G401.6 (cell line): Measurements from ENCODE around the gene TFR2.

ENCODE experiments used
- FAIRE-seq: peaks from 2 replicates; lab custom pipeline; 2012; peaks lifted over from hg19 to GRCh38; lab: Jason Lieb, UNC

TFR2 gene

GRCh38 chr7:100612730-100613390 is 28.5 kb downstream of the TFR2 start:
- FAIRE-seq = no peak

GRCh38 chr7:100611983-100612729 is 29.2 kb downstream of the TFR2 start, which contains the start of gene MOSPD3:
MOSPD3 (plus strand) TSS chr7:100612540; CDS start chr7:100612792, 252 bp downstream.
- FAIRE-seq = peak; percentile 99

- FAIRE-seq = no peak
Measured at GRCh38 chr7:100609958-100610357, 31.4 kb downstream of the TFR2 start.

- FAIRE-seq = no peak
Measured at GRCh38 chr7:100607111-100607510, 34.2 kb downstream of the TFR2 start.

- no peak for FAIRE-seq
Measured at GRCh38 chr7:100606313-100606712, 35.0 kb downstream of the TFR2 start.

- no peak for FAIRE-seq
Measured at GRCh38 chr7:100604976-100605911, 36.1 kb downstream of the TFR2 start.

- no peak for FAIRE-seq
Measured at GRCh38 chr7:100604028-100604975, 37.0 kb downstream of the TFR2 start.

- no peak for FAIRE-seq
Measured at GRCh38 chr7:100603726-100604027, 37.7 kb downstream of the TFR2 start.

- no peak for FAIRE-seq
Measured at GRCh38 chr7:100602889-100603725, 38.2 kb downstream of the TFR2 start.

GRCh38 chr7:100600730-100601038 is 40.7 kb downstream of the TFR2 start:
- no peak for FAIRE-seq

- FAIRE-seq = no peak
Measured at GRCh38 chr7:100599911-100600729, 41.2 kb downstream of the TFR2 start.

GRCh38 chr7:100598425-100598824 is 42.9 kb downstream of the TFR2 start:
- peak; percentile 6 for FAIRE-seq

- FAIRE-seq = no peak
Measured at GRCh38 chr7:100595188-100595587, 46.2 kb downstream of the TFR2 start.

GRCh38 chr7:100591596-100591995 is 49.8 kb downstream of the TFR2 start:
- FAIRE-seq = no peak

GRCh38 chr7:100590077-100590737 is 51.1 kb downstream of the TFR2 start:
- no peak for FAIRE-seq

GRCh38 chr7:100589341-100589947 is 51.9 kb downstream of the TFR2 start:
- no peak for FAIRE-seq

GRCh38 chr7:100588438-100588837 is 52.9 kb downstream of the TFR2 start:
- no peak for FAIRE-seq

GRCh38 chr7:100586266-100587025 is 54.9 kb downstream of the TFR2 start, which contains the start of gene FBXO24:
FBXO24 (plus strand) TSS chr7:100586328; CDS start chr7:100586626, 298 bp downstream.
- peak; percentile 100 for FAIRE-seq
